Kidney (tissue), 14 donors: Measurements from ENCODE around the gene TRIM32. TPM values are rescaled to one million over a fixed set of nuclear protein-coding genes. Genes with fewer than 3 reads are reported as not detected.

Experiments used
- DNase-seq, 5 donors: peaks; one replicate each; pipeline ENCODE4 v3.0.0-alpha.2; 2013 to 2020
- FAIRE-seq: peaks from 2 replicates; lab custom pipeline; 2012; peaks lifted over from hg19 to GRCh38; lab: Jason Lieb, UNC
- H3K27ac ChIP-seq, 2 donors: one replicate each; pipeline ENCODE4 v1.7.0; 2013; ENCODE audit warnings: low read depth in 2 of 2, low read length in 2 of 2, inconsistent platforms in 1 of 2
- H3K27me3 ChIP-seq: one replicate; pipeline ENCODE4 v1.7.1; 2013; ENCODE audit warnings: low read length, inconsistent platforms; ENCODE audit not compliant: control insufficient read depth, insufficient read depth
- H3K36me3 ChIP-seq, 3 donors: one replicate each; pipeline versions ENCODE4 v1.7.0 to v1.7.1; 2013; ENCODE audit warnings: low read length in 3 of 3, control low read depth in 1 of 3, inconsistent platforms in 1 of 3; ENCODE audit not compliant: insufficient read depth in 3 of 3, control insufficient read depth in 2 of 3
- H3K4me1 ChIP-seq, 3 donors: one replicate each; pipeline versions ENCODE4 v1.7.0 to v1.7.1; 2013; ENCODE audit warnings: low read length in 3 of 3, inconsistent platforms in 1 of 3, low read depth in 1 of 3; ENCODE audit not compliant: control insufficient read depth in 2 of 3, insufficient read depth in 2 of 3
- H3K4me3 ChIP-seq, 3 donors: one replicate each; pipeline versions ENCODE4 v1.7.0 to v1.8.1; 2013; ENCODE audit warnings: low read length in 3 of 3, control low read depth in 1 of 3, inconsistent platforms in 1 of 3
- H3K9ac ChIP-seq, 3 donors: one replicate each; pipeline versions ENCODE4 v1.7.0 to v1.7.1; 2013; ENCODE audit warnings: low read length in 3 of 3, control low read depth in 1 of 3, inconsistent platforms in 1 of 3
- H3K9me3 ChIP-seq, 3 donors: one replicate each; pipeline versions ENCODE4 v1.7.0 to v1.7.1; 2013; ENCODE audit warnings: low read length in 3 of 3, control low read depth in 1 of 3, inconsistent platforms in 1 of 3; ENCODE audit not compliant: control insufficient read depth in 2 of 3, insufficient read depth in 1 of 3
- intact Hi-C: fragments of 100-400 bp; cut with DNase I; formaldehyde crosslinking; loops from one replicate; pipeline ENCODE4 v1.11.1; 2022
- polyA plus RNA-seq: library from polyadenylated mRNA; stranded (reverse); fragments of 350-450 nt; fragmentation: Illumina TruSeq; extraction: RNeasy Lipid Tissue Mini Kit (QIAGEN cat#74804); gene quantifications from one replicate; pipeline ENCODE4 v1.2.3, GENCODE V29; 2014; ENCODE audit warnings: low read depth, low replicate concordance; ENCODE audit not compliant: insufficient read depth
- total RNA-seq: library from RNA; stranded (reverse); fragmentation: NEBNext Ultra II Directional; extraction: Animal tissue kit (Norgen Biotek cat#: 25700); gene quantifications from one replicate; pipeline ENCODE4 v1.2.1, GENCODE V29; 2021
- TF ChIP-seq, protein P1 (sequence below): IDR thresholded peaks from 3 replicates; pipeline ENCODE4 v1.5.1; 2012; ENCODE audit warnings: mild to moderate bottlenecking, moderate library complexity, borderline replicate concordance; ENCODE audit not compliant: insufficient read depth; ENCODE audit errors: extremely low read depth
- donor health status: control.
- donor health status: control.
- donor health status: control.
- donor health status: control.
- donor health status: control.
- donor health status: DM: yes; HTN: yes; CAD: no.
- donor health status: Normal renal cell carcinoma (clear cell type).

The TRIM32 gene
- total and polyA plus RNA-seq, 2 donors from 2014 or later, result 5.2 to 22.6 TPM

DNA sequence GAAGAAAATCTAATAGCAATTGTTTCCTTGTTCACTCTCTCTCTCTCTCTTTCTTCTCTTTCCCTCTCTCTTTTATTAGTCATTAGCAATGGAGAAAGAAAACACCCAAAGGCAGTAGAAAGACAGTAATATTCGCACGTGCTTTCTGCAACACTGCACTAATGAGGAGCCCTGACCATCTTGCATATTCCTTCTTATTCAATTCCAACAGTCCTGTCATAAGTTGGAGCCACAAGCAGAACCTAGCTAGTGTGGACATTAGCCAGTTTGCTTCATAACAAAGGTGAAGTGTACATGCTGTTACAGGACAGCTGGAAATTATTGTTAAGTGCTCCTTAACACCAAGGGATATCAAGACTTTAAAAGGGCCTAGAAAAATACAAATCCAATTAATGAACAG, 63.4 kb downstream of the TRIM32 start:
- TF ChIP-seq, protein P1, sequence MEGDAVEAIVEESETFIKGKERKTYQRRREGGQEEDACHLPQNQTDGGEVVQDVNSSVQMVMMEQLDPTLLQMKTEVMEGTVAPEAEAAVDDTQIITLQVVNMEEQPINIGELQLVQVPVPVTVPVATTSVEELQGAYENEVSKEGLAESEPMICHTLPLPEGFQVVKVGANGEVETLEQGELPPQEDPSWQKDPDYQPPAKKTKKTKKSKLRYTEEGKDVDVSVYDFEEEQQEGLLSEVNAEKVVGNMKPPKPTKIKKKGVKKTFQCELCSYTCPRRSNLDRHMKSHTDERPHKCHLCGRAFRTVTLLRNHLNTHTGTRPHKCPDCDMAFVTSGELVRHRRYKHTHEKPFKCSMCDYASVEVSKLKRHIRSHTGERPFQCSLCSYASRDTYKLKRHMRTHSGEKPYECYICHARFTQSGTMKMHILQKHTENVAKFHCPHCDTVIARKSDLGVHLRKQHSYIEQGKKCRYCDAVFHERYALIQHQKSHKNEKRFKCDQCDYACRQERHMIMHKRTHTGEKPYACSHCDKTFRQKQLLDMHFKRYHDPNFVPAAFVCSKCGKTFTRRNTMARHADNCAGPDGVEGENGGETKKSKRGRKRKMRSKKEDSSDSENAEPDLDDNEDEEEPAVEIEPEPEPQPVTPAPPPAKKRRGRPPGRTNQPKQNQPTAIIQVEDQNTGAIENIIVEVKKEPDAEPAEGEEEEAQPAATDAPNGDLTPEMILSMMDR, result no peak
- Histone ChIP-seq H3K9ac (no peak overlapping the region), H3K4me3 (no peak overlapping the region), H3K4me1 (no peaks in the 10 kb centered on the region), H3K27me3 (no peaks in the 10 kb centered on the region), H3K36me3 (no peaks in the 10 kb centered on the region), H3K27ac (no peak overlapping the region), H3K9me3 (no peaks in the 10 kb centered on the region)
- no peak for FAIRE-seq
- intact Hi-C loops, result no loop called here
- no peak for DNase-seq
